Hematopoietic multipotent progenitor cell treated with erythropoietin and hydrocortisone succinate and interleukin-3 and kit ligand, for 15 days (in vitro differentiated cells): ENCODE data around the gene SAMD11.

Experiments used
- DNase-seq: peaks from one replicate; pipeline ENCODE4 v3.0.0-alpha.2; 2015; ENCODE audit warnings: low spot score

Gene SAMD11

DNA sequence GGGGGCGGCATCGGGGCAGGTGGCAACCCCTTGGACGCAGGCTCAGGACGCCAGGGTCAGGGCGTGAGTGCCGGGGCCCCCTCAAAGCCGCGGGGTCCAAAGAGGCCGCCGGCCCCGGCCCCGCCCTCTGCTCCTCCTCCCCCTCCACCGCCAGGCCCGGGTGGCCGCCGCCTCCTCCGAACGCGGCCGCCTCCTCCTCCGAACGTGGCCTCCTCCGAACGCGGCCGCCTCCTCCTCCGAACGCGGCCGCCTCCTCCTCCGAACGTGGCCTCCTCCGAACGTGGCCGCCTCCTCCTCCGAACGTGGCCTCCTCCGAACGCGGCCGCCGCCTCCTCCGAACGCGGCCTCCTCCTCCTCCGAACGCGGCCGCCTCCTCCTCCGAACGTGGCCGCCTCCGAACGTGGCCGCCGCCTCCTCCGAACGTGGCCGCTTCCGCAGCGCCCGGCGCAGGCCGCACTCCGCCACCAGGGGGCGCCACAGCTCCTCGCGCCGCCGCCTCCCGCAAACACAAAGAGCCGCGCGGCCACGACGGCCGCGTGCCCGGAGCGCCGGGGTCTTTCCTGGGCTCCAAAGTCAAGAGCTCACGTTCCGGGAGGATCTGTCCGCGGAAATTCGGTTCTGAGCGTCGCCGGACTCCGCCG is 19.3 kb upstream of the SAMD11 start:
- DNase-seq: peak; percentile 76

GRCh38 chr1:905071-905749 is 18.5 kb upstream of the SAMD11 start:
- no peak for DNase-seq

DNA sequence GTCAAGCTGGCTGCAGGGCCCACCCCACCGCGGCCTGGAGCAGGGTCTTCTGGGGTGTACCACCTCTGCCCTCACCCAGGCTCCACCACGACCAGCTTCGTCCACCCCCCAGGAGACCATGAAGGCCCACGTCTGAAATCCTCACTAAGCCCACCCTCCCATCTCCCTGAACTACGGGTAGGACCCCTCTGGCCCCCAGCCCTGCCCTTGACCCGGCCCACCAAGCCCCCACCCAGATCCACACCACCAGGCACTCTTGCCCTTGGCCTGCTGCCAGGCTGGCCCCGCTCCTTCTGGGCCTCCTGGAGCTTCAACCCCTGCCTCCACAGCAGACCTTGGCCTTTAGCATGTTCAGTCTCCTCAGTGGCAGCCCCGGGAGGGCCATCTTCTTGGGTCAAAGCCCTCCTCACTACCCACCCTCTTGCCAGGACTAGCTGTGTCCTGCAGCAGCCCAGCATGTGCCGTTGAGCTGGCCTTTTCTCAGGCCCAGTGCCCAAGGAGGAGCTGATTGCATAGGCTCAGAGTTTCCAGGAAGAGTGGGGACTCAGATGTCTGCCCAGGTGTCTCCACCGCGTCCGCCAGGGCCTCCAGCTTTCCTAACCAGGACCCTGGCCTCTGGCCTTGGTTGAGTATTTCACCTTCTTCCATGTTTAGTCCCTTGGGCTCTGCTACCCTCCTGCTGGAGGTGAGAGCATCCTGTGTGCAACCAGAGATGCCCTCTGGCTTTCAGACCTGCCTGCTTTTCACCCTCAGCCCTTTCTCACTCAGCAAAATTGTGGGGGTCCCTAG is 17.7 kb upstream of the SAMD11 start:
- DNase-seq: no peak

DNA sequence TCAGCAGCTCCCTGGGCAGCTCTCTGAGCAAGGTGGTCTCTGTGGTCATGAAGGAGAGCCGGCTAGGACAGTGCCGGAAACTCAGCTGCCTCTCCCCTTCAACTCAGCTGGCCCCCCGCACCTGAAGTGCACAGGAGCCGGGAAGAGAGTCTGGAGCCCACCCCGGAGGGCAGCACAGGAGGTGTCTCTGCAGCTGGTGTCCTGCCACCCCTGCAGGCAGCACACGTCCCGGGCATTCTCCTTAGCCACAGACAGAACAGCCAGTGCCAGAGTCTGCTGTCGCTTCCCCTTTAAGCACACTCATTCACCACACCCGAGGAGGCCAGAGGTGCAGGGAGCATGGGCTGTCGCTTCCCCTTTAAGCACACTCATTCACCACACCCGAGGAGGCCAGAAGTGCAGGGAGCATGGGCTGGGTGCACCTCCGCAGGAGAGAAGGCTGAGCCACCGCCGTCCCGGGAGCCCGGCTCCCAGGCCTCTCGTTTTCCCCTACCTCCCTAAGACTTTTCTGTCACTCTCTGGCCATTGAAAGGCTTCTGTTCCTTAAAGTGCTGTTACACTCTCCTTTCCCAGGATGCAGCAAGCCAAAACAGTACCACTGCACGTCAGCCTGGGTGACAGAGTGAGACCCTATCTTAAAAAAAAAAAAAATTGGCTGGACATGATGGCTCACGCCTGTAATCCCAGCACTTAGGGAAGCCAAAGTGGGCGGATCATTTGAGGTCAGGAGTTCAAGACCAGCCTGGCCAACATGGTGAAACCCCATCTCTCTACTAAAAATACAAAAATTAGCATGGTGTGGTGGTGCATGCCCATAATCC is 16.9 kb upstream of the SAMD11 start:
- DNase-seq: no peak

DNA sequence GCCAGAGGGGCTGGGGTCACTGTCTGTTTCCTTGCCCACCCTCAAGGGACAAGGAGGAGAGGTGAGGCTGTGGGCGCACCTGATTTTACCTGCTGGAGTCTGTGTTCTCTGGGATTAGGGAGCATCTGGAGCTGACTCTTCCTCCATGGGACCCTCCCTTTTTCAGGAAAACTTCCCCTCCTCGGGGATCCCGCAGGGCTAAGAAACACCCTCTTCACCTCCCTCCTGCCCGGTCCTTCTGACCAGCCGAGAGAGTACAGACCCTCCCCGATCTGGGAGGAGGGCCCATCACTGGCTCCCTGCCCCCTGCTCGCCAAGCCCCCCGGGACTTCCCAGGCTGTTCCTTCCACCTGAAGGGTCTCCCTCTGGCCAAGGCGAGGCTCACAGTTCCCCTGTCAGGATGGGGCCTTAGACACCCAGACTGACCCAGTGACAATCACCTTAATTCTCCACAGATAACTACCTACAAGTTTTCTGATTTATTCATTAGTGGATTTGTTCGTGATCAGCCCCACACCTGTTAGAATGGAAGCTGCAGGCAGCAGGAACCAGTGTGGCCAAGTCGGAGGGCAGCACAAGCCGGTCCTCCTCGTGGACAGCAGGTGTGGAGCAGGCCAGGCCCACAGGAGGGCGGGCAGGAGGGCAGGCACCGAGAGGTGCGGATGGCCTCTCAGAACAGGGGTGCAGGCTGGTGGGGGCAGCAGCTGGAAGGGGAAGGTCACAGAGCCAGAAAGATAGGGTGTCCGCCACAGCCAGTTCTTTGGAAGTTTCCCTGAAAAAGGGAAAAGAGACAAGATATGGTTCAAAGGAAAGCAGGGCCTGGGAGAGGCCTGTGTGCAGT is 15.9 kb upstream of the SAMD11 start:
- no peak for DNase-seq

- no peak for DNase-seq
These were observed 15.1 kb upstream of the SAMD11 start for GRCh38 chr1:908661-909060.

DNA sequence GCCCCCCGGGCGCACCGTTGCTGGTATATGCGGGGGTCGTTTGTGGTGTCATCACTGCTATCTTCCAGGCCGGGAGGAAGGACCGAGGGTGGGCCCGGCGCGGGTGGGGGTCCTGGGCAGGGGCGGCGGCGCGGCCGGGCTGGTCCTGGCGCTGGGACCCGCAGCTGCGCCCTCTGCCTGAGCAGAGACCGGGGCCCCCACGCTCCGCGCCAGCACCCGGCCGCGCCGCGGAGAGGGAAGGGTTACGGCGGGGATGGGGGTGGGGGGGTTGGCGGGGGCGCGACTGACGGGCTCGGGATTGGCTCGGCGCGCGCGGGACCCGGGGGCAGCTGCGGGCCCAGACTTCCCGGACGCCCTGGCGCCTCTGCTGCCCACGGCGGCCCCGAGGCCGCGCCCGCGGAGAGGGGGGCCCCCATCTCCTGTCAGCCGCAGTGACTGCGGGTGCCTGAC is 13.8 kb upstream of the SAMD11 start:
- no peak for DNase-seq

GRCh38 chr1:910311-910880 is 13.3 kb upstream of the SAMD11 start:
- no peak for DNase-seq

GRCh38 chr1:910881-911721 is 12.6 kb upstream of the SAMD11 start:
- peak; percentile 5 for DNase-seq

DNA sequence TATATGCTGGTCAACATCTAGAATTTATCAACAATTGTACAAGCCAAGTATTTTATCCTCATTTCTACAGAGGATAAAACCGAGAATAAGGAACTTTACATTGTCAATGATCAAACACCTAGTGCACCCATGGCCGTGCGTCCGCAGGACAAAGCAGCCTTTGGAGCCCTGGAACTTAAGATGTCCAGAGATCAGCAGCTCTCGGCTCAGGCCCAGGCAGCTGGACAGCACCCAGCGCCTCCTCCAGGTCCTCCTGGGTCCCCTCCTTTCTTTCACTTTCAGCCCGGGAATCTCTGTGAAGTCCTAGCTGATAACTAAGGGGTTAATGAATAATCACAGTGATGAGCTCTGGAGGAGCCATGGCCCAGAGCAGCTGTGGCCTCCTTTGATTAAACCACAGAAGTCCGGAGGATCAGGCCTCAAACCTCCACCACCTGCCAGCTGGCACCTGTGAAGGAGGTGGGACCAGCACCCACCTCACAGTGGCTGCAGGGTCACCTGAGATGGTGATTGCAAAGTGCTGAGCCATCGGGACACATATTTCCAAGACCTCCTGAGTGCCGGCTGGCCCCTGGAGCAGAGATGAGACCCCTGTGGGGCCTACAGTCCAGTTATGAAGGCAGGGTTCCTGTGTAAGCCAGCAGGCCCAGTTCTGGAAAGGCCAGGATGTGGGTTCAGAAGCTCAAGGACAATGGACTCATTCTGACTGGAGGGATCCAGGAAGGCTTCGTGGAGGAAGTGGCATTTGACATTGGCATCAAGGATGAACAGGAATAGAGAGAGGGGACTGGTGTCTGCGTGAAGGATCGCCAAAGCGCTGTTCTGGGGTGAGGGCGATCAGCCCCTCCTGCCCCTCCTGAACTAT is 11.6 kb upstream of the SAMD11 start:
- no peak for DNase-seq

DNA sequence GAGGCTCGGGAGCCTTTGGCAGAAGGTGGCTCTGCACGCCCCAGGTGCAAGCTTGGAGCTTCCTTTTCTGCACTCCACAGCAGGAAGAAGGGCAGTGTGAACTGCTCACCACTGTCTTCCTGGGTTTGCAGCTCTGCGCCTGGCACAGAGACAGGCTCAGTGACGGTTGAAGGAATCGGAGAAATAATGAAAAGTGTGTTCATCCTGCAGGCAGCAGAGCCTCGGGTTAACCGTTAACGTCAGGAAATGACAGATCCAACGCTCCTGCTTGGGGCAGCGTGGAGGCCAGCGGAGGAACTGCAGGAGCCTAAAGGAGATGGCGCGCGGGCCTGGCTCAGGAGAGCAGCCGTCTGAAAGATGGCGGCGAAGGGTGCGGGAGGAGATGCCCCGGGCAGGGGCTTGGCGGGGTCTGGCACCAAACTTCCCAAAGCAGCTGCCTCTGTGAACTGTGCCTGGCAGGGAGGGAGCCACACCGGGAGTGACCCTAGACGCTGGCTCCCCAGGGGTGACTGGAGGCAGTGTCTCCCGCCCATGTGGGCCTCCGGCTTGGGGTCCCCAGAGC is 10.9 kb upstream of the SAMD11 start:
- DNase-seq: no peak

DNA sequence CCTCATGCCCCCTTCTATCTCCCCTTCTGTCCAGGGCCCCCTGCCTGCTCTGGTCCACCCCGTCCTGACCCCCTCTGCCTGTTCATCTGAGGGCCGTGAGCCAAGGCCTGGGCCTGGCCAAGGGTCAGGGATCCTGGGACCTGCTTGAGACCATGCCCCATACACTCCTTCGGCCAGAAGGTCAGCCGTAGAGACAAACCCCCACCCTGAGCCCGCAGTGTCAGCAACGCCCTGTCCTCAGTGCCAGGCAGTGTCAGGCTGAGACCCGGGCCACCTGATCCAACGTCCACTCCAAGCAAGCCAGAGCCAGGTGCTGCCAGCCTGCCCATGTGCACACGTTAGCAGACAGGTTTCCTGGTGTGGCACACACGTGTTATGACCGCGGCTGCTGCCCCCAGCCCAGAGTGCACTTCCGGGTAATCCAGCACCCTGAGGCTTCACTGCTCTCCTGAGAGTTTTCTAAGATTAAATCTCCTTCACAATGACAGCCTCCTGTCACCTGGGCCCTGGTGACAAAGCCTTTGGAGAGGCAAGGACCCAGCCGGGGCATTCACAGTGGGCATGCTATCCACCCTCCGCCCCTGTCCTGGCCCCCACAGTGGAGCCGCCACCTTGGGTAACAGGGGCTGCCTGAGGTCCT is 10.1 kb upstream of the SAMD11 start:
- DNase-seq: no peak

DNA sequence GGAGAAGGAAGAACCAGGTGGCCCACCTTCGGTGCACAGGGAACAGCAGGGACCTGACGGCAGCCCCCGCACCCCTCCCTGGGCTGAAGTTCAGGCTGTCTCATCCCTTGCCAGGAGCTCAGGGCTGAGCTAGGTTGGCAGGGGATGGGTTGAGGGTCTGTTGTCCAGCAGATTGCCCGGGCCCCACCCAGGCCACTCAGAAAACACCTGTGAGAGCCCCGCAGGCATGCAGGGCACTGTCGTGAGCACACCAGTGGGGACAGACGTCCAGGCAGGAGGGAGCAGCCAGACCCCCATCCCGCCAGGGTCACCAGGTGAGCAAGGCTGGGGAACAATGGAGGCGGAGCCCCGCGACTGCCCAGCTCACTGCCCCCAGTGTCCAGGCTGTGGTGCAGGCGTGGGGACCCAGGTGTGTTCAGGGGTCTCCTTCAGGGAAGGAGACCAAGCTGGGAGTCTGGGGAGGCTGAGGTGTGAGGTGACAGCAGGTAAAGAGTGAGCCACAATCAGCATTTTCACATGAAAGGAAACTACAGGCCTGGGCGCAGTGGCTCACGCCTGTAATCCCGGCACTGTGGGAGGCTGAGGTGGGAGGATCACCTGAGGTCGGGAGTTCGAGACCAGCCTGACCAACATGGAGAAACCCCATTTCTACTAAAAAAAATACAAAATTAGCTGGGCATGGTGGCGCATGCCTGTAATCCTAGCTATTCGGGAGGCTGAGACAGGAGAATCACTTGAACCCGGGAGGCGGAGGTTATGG is 9.4 kb upstream of the SAMD11 start:
- DNase-seq: no peak

DNA sequence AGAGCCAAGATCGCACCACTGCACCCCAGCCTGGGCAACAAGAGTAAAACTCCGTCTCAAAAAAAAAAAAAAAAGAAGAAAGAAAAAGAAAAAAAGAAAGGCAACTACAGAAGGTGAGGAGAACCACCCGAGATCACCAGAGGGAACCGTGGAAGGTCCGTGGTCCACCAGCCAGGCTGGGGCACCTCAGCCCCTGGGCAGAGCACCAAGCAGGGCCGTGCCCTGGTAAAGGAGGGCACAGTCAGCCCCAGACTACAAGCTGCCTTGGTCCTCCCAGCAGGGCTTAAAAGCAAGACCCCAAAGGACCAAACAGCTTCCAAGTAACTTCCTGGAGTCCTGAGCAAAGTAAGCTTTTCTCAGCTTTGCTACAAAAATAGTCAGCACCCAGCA is 8.8 kb upstream of the SAMD11 start:
- no peak for DNase-seq

DNA sequence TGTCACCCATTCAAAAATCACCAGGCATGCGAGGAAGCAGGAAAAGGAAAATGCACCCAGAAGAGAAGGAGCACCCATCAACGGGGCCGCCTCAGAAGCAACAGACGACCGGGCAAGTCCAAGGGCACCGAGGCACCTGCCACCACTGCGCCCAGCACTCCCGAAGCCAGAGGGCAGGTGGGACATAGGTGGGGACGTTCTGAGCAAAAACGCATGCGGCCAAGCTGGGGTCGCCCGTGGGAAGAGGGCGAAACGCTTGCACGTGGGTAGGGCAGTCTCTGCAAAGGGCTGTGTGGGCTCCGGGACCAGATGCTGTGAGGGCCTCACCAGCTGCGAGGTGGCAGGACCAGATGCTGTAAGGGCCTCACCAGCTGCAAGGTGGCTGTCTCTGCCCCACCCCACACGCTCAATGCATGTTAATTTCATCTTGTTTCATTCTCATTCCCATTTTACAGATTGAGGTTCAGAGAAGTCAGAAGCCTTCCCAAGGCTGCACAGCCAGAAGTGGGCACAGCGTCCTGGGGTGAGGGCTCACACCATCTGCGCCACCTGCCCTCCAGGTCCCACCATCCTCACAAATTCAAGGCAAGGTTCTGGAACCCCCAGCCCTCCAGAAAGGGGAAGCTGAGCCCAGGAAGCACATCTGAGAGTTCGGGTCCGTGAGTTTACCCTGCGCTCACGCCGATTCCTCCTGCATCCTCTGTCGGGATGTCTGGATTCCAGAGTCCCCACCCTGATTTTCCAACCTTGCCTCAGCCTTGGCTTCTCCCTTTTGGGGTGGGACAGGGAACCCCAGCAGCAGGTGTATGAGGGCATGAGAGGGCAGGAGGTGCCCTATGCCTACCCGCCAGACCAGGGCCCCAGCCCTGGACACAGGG is 8.2 kb upstream of the SAMD11 start:
- no peak for DNase-seq
